Subcutaneous abdominal adipose tissue (tissue), 5 donors: Measurements from ENCODE around the gene TAAR8.
A peak's percentile ranks its signal among the peaks of the same experiment; 100 is the strongest.
"Not testable (repeated sequence)": the region's sequence is repeated elsewhere in the genome, so short reads cannot be mapped to it uniquely, and the experiment has no call there.

Experiments used
- H3K27ac ChIP-seq: one replicate; pipeline ENCODE4 v1.7.0; 2013; ENCODE audit warnings: low read depth, mild to moderate bottlenecking, inconsistent platforms, low read length, moderate library complexity
- H3K27me3 ChIP-seq, 5 donors: one replicate each; pipeline ENCODE4 v1.7.0; 2013; ENCODE audit warnings: low read length in 5 of 5, inconsistent platforms in 1 of 5; ENCODE audit not compliant: control insufficient read depth in 5 of 5, insufficient read depth in 4 of 5
- H3K36me3 ChIP-seq, 5 donors: one replicate each; pipeline ENCODE4 v1.7.0; 2013; ENCODE audit warnings: low read length in 5 of 5; ENCODE audit not compliant: control insufficient read depth in 5 of 5, insufficient read depth in 5 of 5
- H3K4me1 ChIP-seq, 5 donors: one replicate each; pipeline ENCODE4 v1.7.0; 2013; ENCODE audit warnings: low read length in 5 of 5, mild to moderate bottlenecking in 3 of 5, moderate library complexity in 1 of 5; ENCODE audit not compliant: control insufficient read depth in 5 of 5, insufficient read depth in 5 of 5
- H3K4me3 ChIP-seq, 5 donors: one replicate each; pipeline ENCODE4 v1.7.0; 2013; ENCODE audit warnings: low read length in 5 of 5, low read depth in 1 of 5
- H3K9ac ChIP-seq, 5 donors: one replicate each; pipeline ENCODE4 v1.7.0; 2013; ENCODE audit warnings: low read length in 5 of 5, mild to moderate bottlenecking in 4 of 5, moderate library complexity in 3 of 5
- H3K9me3 ChIP-seq, 5 donors: one replicate each; pipeline ENCODE4 v1.7.0; 2013; ENCODE audit warnings: low read length in 5 of 5; ENCODE audit not compliant: control insufficient read depth in 5 of 5
- donor health status: healthy.
- donor health status: healthy.
- donor health status: healthy.
- donor health status: healthy.
- donor health status: healthy.

Gene TAAR8

GRCh38 chr6:132513831-132514545 lies 38.5 kb upstream of the TAAR8 start:
- H3K27me3 ChIP-seq, result no peaks in the 10 kb centered on the region
- H3K4me1 ChIP-seq, result peaks cover 2 to 50% (median 28%) of the 10 kb centered on the region in 5 donors
- no peaks in the 10 kb centered on the region for H3K36me3 ChIP-seq
- no peaks in the 10 kb centered on the region for H3K9me3 ChIP-seq
- peak overlapping the region in 1 of 5 donors; percentile 88 for H3K4me3 ChIP-seq
- H3K9ac ChIP-seq, result no peak overlapping the region
- peak overlapping the region; percentile 77 for H3K27ac ChIP-seq

- Histone ChIP-seq H3K9ac (no peak overlapping the region), H3K4me1 (peaks cover 2 to 43% (median 26%) of the 10 kb centered on the region in 5 donors), H3K27ac (no peak overlapping the region), H3K36me3 (no peaks in the 10 kb centered on the region), H3K9me3 (no peaks in the 10 kb centered on the region), H3K27me3 (no peaks in the 10 kb centered on the region), H3K4me3 (no peak overlapping the region)
Observed at GRCh38 chr6:132515386-132515785, 37.1 kb upstream of the TAAR8 start.

DNA sequence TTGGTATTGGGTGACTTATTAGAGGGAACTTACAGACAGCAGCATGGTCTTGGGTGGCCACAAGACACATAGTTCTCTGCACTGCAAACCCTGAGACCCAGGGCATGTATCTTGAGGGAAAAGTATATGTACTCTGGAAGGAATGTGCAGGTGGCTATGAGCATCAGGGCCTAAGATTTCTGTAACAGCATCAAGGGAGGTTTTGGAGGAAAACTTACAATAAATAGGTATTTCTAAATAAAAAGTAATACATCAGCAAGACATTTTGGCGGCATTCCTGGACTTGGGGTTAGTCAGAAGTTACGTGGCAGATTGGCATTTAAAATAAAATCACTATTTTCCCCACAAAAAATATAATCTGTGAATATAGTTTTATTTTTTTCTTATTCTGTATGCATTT lies 31.5 kb upstream of the TAAR8 start:
- Histone ChIP-seq H3K27ac (no peak overlapping the region), H3K36me3 (no peaks in the 10 kb centered on the region), H3K27me3 (no peaks in the 10 kb centered on the region), H3K4me1 (no peaks in the 10 kb centered on the region), H3K4me3 (no peak overlapping the region), H3K9ac (no peak overlapping the region), H3K9me3 (no peaks in the 10 kb centered on the region)

GRCh38 chr6:132524646-132525045 lies 27.8 kb upstream of the TAAR8 start:
- H3K27ac ChIP-seq, result no peak overlapping the region
- no peak overlapping the region for H3K9ac ChIP-seq
- no peaks in the 10 kb centered on the region for H3K36me3 ChIP-seq
- no peaks in the 10 kb centered on the region for H3K4me1 ChIP-seq
- no peak overlapping the region for H3K4me3 ChIP-seq
- H3K27me3 ChIP-seq, result no peaks in the 10 kb centered on the region
- H3K9me3 ChIP-seq, result no peaks in the 10 kb centered on the region

DNA sequence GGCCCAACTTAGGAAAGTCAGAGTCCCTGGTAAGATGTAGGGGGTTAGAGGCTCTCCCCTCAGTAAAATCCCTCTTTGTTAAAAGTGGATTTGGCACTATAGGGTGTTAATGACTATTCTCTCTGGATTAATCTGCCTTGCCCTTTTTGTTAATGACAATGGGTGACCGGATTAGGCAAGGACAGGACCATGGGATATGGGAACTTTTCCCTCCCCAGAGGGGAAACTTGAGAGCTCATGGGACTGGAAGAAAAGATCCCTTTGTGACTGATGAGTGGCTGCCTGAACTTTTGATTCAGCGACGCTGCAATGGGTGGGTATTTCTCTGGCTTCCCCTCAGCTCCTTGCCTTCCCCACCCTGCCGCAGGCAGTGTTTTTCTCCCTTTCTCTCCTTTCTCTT lies 26.6 kb upstream of the TAAR8 start:
- Histone ChIP-seq H3K27me3 (no peaks in the 10 kb centered on the region), H3K27ac (no peak overlapping the region), H3K9ac (no peak overlapping the region), H3K4me1 (peaks cover 0 to 5% (median 4%) of the 10 kb centered on the region in 5 donors), H3K36me3 (no peaks in the 10 kb centered on the region), H3K9me3 (no peaks in the 10 kb centered on the region), H3K4me3 (no peak overlapping the region)

DNA sequence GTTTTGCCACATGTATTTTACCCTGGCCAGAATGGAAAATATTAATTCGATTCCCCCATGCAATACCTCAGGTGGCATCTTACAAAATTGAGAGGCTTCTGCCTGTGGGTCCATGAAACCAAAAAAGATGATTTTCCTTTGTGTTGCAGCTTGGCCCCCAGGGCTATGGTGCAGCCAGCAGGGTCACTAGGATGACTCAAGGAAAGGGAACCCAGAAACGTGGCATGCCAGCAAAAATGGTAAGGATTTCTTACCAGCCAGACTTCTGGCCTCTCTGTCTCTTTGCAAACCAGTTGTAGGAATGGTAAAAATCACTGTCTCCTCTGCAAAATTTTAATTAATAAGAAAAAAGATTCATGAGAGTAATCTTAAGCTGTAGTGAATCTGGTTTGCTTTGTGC lies 26.0 kb upstream of the TAAR8 start:
- Histone ChIP-seq H3K9me3 (no peaks in the 10 kb centered on the region), H3K27me3 (no peaks in the 10 kb centered on the region), H3K4me1 (peaks cover 0 to 5% (median 4%) of the 10 kb centered on the region in 5 donors), H3K4me3 (no peak overlapping the region), H3K27ac (no peak overlapping the region), H3K9ac (no peak overlapping the region), H3K36me3 (no peaks in the 10 kb centered on the region)

- Histone ChIP-seq H3K4me3 (no peak overlapping the region), H3K4me1 (peaks cover 0 to 5% (median 4%) of the 10 kb centered on the region in 5 donors), H3K36me3 (no peaks in the 10 kb centered on the region), H3K27ac (no peak overlapping the region), H3K27me3 (no peaks in the 10 kb centered on the region), H3K9me3 (no peaks in the 10 kb centered on the region), H3K9ac (no peak overlapping the region)
Observed at GRCh38 chr6:132527791-132528190, 24.7 kb upstream of the TAAR8 start.

- Histone ChIP-seq H3K9me3 (peaks cover 0 to 2% (median 0%) of the 10 kb centered on the region in 5 donors), H3K4me3 (peak overlapping the region in 2 of 5 donors; percentile 11 to 20), H3K9ac (no peak overlapping the region)
Observed at GRCh38 chr6:132530293-132530974, 22.0 kb upstream of the TAAR8 start.

GRCh38 chr6:132534546-132534945 lies 17.9 kb upstream of the TAAR8 start:
- H3K4me3 ChIP-seq, H3K36me3 ChIP-seq, H3K4me1 ChIP-seq, H3K9ac ChIP-seq, H3K27ac ChIP-seq, H3K27me3 ChIP-seq, H3K9me3 ChIP-seq: not testable (repeated sequence)

More at GRCh38 chr6:132530293-132530974, 22.0 kb upstream of the TAAR8 start:
- Histone ChIP-seq H3K36me3 (no peaks in the 10 kb centered on the region), H3K4me1 (peaks cover 0 to 5% (median 4%) of the 10 kb centered on the region in 5 donors), H3K27me3 (no peaks in the 10 kb centered on the region), H3K27ac (no peak overlapping the region)

DNA sequence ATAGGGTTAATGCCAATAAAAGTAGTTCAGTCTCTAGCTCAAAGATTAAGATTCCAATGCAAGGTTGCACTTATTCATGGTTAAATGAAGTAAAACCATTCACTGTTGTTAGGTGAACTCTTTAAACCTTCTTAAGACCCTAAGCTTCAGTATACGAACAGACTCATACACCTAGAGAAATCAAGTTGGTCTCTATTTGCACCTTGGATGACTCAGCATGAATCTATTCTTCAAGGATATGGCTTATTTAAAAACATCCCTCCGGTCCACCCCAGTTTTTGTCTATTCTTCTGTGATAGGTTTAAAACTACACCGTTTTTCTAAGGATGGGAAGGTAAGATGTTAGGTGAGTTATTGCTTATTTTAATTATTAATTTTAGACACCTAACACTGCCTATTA lies 15.3 kb upstream of the TAAR8 start:
- no peaks in the 10 kb centered on the region for H3K36me3 ChIP-seq

More for the DNA sequence above, 15.3 kb upstream of the TAAR8 start:
- H3K4me1 ChIP-seq, result no peaks in the 10 kb centered on the region
- H3K4me3 ChIP-seq, result no peak overlapping the region
- no peak overlapping the region for H3K9ac ChIP-seq
- no peak overlapping the region for H3K27ac ChIP-seq
- H3K9me3 ChIP-seq, result peaks cover 0 to 2% (median 0%) of the 10 kb centered on the region in 5 donors
- H3K27me3 ChIP-seq, result peaks cover 0 to 3% (median 0%) of the 10 kb centered on the region in 5 donors
